GM18868 (cell line): ENCODE results near the gene AKR1E2.
A peak's percentile ranks its signal among the peaks of the same experiment; 100 is the strongest.

ENCODE experiments used
- ATAC-seq: cut with Tn5 transposase; IDR thresholded peaks from one replicate; pipeline ENCODE4 v1.9.1; 2021; ENCODE audit warnings: mild to moderate bottlenecking, moderate library complexity; ENCODE audit not compliant: unreplicated experiment

AKR1E2 gene

GRCh38 chr10:4843525-4844180 lies 17.6 kb downstream of the AKR1E2 start:
- no peak for ATAC-seq

- no peak for ATAC-seq
These were observed 18.9 kb downstream of the AKR1E2 start for GRCh38 chr10:4844864-4845263.

GRCh38 chr10:4845766-4846165 lies 19.8 kb downstream of the AKR1E2 start:
- ATAC-seq = no peak

- ATAC-seq = no peak
These were observed 20.8 kb downstream of the AKR1E2 start for GRCh38 chr10:4846775-4847174.

- ATAC-seq = peak; percentile 27
These were observed 21.8 kb downstream of the AKR1E2 start for GRCh38 chr10:4847561-4848355.

GRCh38 chr10:4848356-4849041 lies 22.5 kb downstream of the AKR1E2 start:
- no peak for ATAC-seq

GRCh38 chr10:4849042-4849402 lies 23.0 kb downstream of the AKR1E2 start:
- ATAC-seq = no peak

GRCh38 chr10:4849555-4850242 lies 23.7 kb downstream of the AKR1E2 start:
- ATAC-seq = peak; percentile 83

- no peak for ATAC-seq
These were observed 24.4 kb downstream of the AKR1E2 start for GRCh38 chr10:4850397-4850796.

GRCh38 chr10:4851176-4851575 lies 25.2 kb downstream of the AKR1E2 start:
- no peak for ATAC-seq

- ATAC-seq = no peak
These were observed 25.8 kb downstream of the AKR1E2 start for GRCh38 chr10:4851846-4852245.

- ATAC-seq = no peak
These were observed 40.1 kb downstream of the AKR1E2 start for GRCh38 chr10:4865945-4866661.

- no peak for ATAC-seq
These were observed 41.1 kb downstream of the AKR1E2 start for GRCh38 chr10:4867109-4867519.

- no peak for ATAC-seq
These were observed 41.7 kb downstream of the AKR1E2 start for GRCh38 chr10:4867520-4868356.

- ATAC-seq = no peak
These were observed 42.3 kb downstream of the AKR1E2 start for GRCh38 chr10:4868357-4868657.

- ATAC-seq = no peak
These were observed 56.7 kb downstream of the AKR1E2 start for GRCh38 chr10:4882704-4883078.

- ATAC-seq = no peak
These were observed 57.2 kb downstream of the AKR1E2 start for GRCh38 chr10:4883079-4883739.

GRCh38 chr10:4885162-4885561 lies 59.2 kb downstream of the AKR1E2 start:
- ATAC-seq = no peak

GRCh38 chr10:4887501-4887900 lies 61.5 kb downstream of the AKR1E2 start:
- ATAC-seq = no peak

- ATAC-seq = no peak
These were observed 62.2 kb downstream of the AKR1E2 start for GRCh38 chr10:4888236-4888635.
